Naive thymus-derived CD4-positive, alpha-beta T cell (primary cell): ENCODE measurements around the gene RGS9. TPM values are rescaled to one million over a fixed set of nuclear protein-coding genes. Genes with fewer than 3 reads are reported as not detected.

Experiments
- ATAC-seq: fragments of 150-1000 bp; cut with Tn5 transposase; 2 replicates; pipeline ENCODE4 v1.10.0; 2021; ENCODE audit warnings: mild to moderate bottlenecking, moderate library complexity
- CTCF ChIA-PET: fragments of 350-600 bp; sonication (Branson Sonifier 250); formaldehyde crosslinking; loops from one replicate; lab custom pipeline; 2021; ENCODE audit warnings: antibody characterized with exemption; lab: Charles Lee
- POLR2A ChIA-PET: fragments of 350-600 bp; sonication (Branson Sonifier 250); formaldehyde crosslinking; loops from one replicate; lab custom pipeline; 2021; ENCODE audit warnings: antibody characterized with exemption, inconsistent platforms; lab: Charles Lee
- DNase-seq, 9 donors: peaks; one replicate each; pipeline versions ENCODE4 v3.0.0 to v3.0.0-alpha.2; 2020 to 2022; ENCODE audit warnings: mixed read lengths in 1 of 9
- H3K27ac ChIP-seq: one replicate; pipeline ENCODE4 v1.7.0; 2013; ENCODE audit warnings: mild to moderate bottlenecking, low read depth, low read length, moderate library complexity
- H3K27me3 ChIP-seq, 2 donors: one replicate each; pipeline ENCODE4 v1.7.0; 2013; ENCODE audit warnings: low read length in 2 of 2, mild to moderate bottlenecking in 2 of 2, moderate library complexity in 2 of 2; ENCODE audit not compliant: control insufficient read depth in 2 of 2, insufficient read depth in 2 of 2
- H3K36me3 ChIP-seq, 3 experiments: 1 replicate in 2 of 3; 2 replicates in 1 of 3; pipeline ENCODE4 v1.7.0; 2013; ENCODE audit warnings: low read length in 3 of 3, mild to moderate bottlenecking in 3 of 3, moderate library complexity in 1 of 3; ENCODE audit not compliant: insufficient read depth in 3 of 3, control insufficient read depth in 2 of 3
- H3K4me1 ChIP-seq, 2 donors: one replicate each; pipeline ENCODE4 v1.7.0; 2013; ENCODE audit warnings: low read length in 2 of 2, mild to moderate bottlenecking in 2 of 2, moderate library complexity in 1 of 2; ENCODE audit not compliant: control insufficient read depth in 2 of 2, insufficient read depth in 2 of 2
- H3K4me3 ChIP-seq: 2 replicates; pipeline ENCODE4 v1.7.0; 2013; ENCODE audit warnings: mild to moderate bottlenecking, low read length
- H3K9me3 ChIP-seq, 3 experiments: 1 replicate in 2 of 3; 2 replicates in 1 of 3; pipeline ENCODE4 v1.7.0; 2013; ENCODE audit warnings: low read length in 3 of 3; ENCODE audit not compliant: control insufficient read depth in 2 of 3
- H3K27ac Mint-ChIP-seq, 9 donors: one replicate each; pipeline ENCODE4 v1.8.0; 2020 to 2022; ENCODE audit warnings: mixed read lengths in 9 of 9, mild to moderate bottlenecking in 8 of 9, moderate library complexity in 5 of 9, inconsistent platforms in 2 of 9
- H3K27me3 Mint-ChIP-seq, 5 donors: one replicate each; pipeline ENCODE4 v1.8.0; 2021 to 2022; ENCODE audit warnings: mixed read lengths in 5 of 5, mild to moderate bottlenecking in 1 of 5
- H3K36me3 Mint-ChIP-seq, 5 donors: one replicate each; pipeline ENCODE4 v1.8.0; 2020 to 2022; ENCODE audit warnings: mixed read lengths in 5 of 5, mild to moderate bottlenecking in 3 of 5, inconsistent platforms in 1 of 5
- H3K4me1 Mint-ChIP-seq, 7 donors: one replicate each; pipeline ENCODE4 v1.8.0; 2020 to 2022; ENCODE audit warnings: mixed read lengths in 7 of 7, mild to moderate bottlenecking in 3 of 7, inconsistent platforms in 1 of 7
- H3K4me3 Mint-ChIP-seq, 10 donors: one replicate each; pipeline ENCODE4 v1.8.0; 2020 to 2022; ENCODE audit warnings: mild to moderate bottlenecking in 10 of 10, mixed read lengths in 10 of 10, moderate library complexity in 6 of 10, inconsistent platforms in 2 of 10
- H3K9me3 Mint-ChIP-seq, 11 donors: one replicate each; pipeline ENCODE4 v1.8.0; 2020 to 2022; ENCODE audit warnings: mixed read lengths in 11 of 11, mild to moderate bottlenecking in 4 of 11, inconsistent platforms in 1 of 11, moderate library complexity in 1 of 11
- intact Hi-C, 2 donors: fragments of 100-400 bp; cut with micrococcal nuclease; formaldehyde crosslinking; loops; one replicate each; pipeline ENCODE4 v1.15.1; 2023
- polyA plus RNA-seq, 2 donors: library from polyadenylated mRNA; unstranded; fragments of 300-500 nt; fragmentation: Illumina TruSeq; gene quantifications; one replicate each; pipeline ENCODE4 v1.2.3, GENCODE V29; 2021
- total RNA-seq, 6 experiments: library from RNA in 5 of 6; stranded (reverse) in 5 of 6; gene quantifications; 1 replicate in 5 of 6; 2 replicates in 1 of 6; pipeline ENCODE4 v1.2.3 and lab custom pipeline; 2021 to 2026

The RGS9 gene
- total and polyA plus RNA-seq, 7 experiments from 2014 or later, result 0.32 to 3.9 (median 0.81) TPM; not detected in 2

GRCh38 chr17:65101371-65101770 is 35.8 kb upstream of the RGS9 start:
- H3K27me3 ChIP-seq, result no peaks in the 10 kb centered on the region
- peak overlapping the region in 4 of 9 donors; percentile 53 to 80 (median 63) for H3K27ac Mint-ChIP-seq
- peaks cover 0 to 2% (median 0%) of the 10 kb centered on the region in 5 donors for H3K36me3 Mint-ChIP-seq
- ChIA-PET POLR2A (interaction anchor here (0.8 to 2.8 kb wide), 2 partner anchors 44 to 140 kb away, joined by 3 to 12 read pairs; partner anchors contain the start of gene GNA13), CTCF (interaction anchor here (0.6 to 2.9 kb wide), 5 partner anchors 9 to 139 kb away, joined by 3 to 25 read pairs (median 3); no protein-coding TSS in a partner anchor)
- H3K4me3 Mint-ChIP-seq, result peak overlapping the region; percentile 74 to 92 (median 84)
- ATAC-seq (no peak), DNase-seq (no peak)
- intact Hi-C loops, result loop anchor here (2.0 to 5.0 kb wide), 6 partner anchors 36 to 324 kb away; partner anchors contain the start of gene RGS9 (in 1 of the 2)
- peaks cover 0 to 14% (median 0%) of the 10 kb centered on the region in 5 donors for H3K27me3 Mint-ChIP-seq
- peaks cover 6 to 10% of the 10 kb centered on the region in 2 donors for H3K4me1 ChIP-seq
- no peak overlapping the region for H3K4me3 ChIP-seq
- peaks cover 1 to 18% (median 14%) of the 10 kb centered on the region in 7 donors for H3K4me1 Mint-ChIP-seq
- H3K9me3 Mint-ChIP-seq, result no peaks in the 10 kb centered on the region
- no peak overlapping the region for H3K27ac ChIP-seq
- H3K9me3 ChIP-seq, result no peaks in the 10 kb centered on the region
- no peaks in the 10 kb centered on the region for H3K36me3 ChIP-seq

- Mint-ChIP-seq H3K27ac (no peak overlapping the region), H3K4me3 (no peak overlapping the region), H3K27me3 (peaks cover 0 to 20% (median 0%) of the 10 kb centered on the region in 5 donors), H3K36me3 (no peaks in the 10 kb centered on the region), H3K9me3 (no peaks in the 10 kb centered on the region), H3K4me1 (peaks cover 0 to 18% (median 12%) of the 10 kb centered on the region in 7 donors)
- POLR2A ChIA-PET, result no interaction called here
- intact Hi-C loops, result loop anchor here (5.0 kb wide), 4 partner anchors 35 to 325 kb away; partner anchors contain the start of gene RGS9 (in 1 of the 2)
- Histone ChIP-seq H3K27me3 (no peaks in the 10 kb centered on the region), H3K27ac (no peak overlapping the region), H3K4me1 (peaks cover 6 to 10% of the 10 kb centered on the region in 2 donors), H3K9me3 (no peaks in the 10 kb centered on the region), H3K4me3 (no peak overlapping the region), H3K36me3 (no peaks in the 10 kb centered on the region)
- ATAC-seq (no peak), DNase-seq (no peak)
- CTCF ChIA-PET, result no interaction called here
Observed at GRCh38 chr17:65102235-65102634, 34.9 kb upstream of the RGS9 start.

- no peak for ATAC-seq
- Histone ChIP-seq H3K9me3 (no peaks in the 10 kb centered on the region), H3K27ac (no peak overlapping the region), H3K4me1 (peaks cover 6 to 10% of the 10 kb centered on the region in 2 donors), H3K27me3 (no peaks in the 10 kb centered on the region), H3K4me3 (no peak overlapping the region), H3K36me3 (no peaks in the 10 kb centered on the region)
- ChIA-PET POLR2A (no interaction called here), CTCF (no interaction called here)
- Mint-ChIP-seq H3K36me3 (no peaks in the 10 kb centered on the region), H3K4me3 (no peak overlapping the region), H3K27ac (peak overlapping the region in 1 of 9 donors; percentile 11), H3K27me3 (peaks cover 0 to 24% (median 0%) of the 10 kb centered on the region in 5 donors), H3K4me1 (peaks cover 0 to 18% (median 12%) of the 10 kb centered on the region in 7 donors), H3K9me3 (no peaks in the 10 kb centered on the region)
- DNase-seq, result no peak
- intact Hi-C loops, result loop anchor here (5.0 kb wide), 4 partner anchors 35 to 325 kb away; partner anchors contain the start of gene RGS9 (in 1 of the 2)
Observed at GRCh38 chr17:65102788-65103187, 34.4 kb upstream of the RGS9 start.

DNA sequence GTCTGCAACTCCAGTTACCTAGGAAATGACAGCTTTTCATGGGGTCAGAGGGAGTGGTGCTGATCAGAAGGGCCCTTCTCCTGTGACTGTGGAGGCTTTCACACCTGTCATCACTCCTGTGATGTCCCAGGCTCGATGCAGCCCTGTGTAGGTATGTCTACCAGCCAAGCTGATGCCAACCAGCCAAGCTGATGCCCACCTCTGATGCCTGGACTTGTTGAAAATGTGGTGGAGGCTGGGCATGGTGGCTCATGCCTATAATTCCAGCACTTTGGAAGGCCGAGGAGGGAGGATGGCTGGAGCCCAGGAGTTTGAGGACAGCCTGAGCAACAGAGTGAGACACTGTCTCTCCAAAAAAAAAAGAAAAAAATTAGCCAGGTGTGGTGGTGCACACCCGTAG is 33.7 kb upstream of the RGS9 start:
- intact Hi-C loops, result loop anchor here (5.0 kb wide), 4 partner anchors 34 to 326 kb away; partner anchors contain the start of gene RGS9 (in 1 of the 2)
- ChIA-PET POLR2A (no interaction called here), CTCF (no interaction called here)
- no peaks in the 10 kb centered on the region for H3K27me3 ChIP-seq
- no peaks in the 10 kb centered on the region for H3K36me3 Mint-ChIP-seq
- no peak overlapping the region for H3K4me3 Mint-ChIP-seq
- H3K9me3 ChIP-seq, result no peaks in the 10 kb centered on the region
- no peak for ATAC-seq
- no peaks in the 10 kb centered on the region for H3K36me3 ChIP-seq
- DNase-seq, result no peak
- peaks cover 0 to 29% (median 0%) of the 10 kb centered on the region in 5 donors for H3K27me3 Mint-ChIP-seq
- peaks cover 0 to 18% (median 12%) of the 10 kb centered on the region in 7 donors for H3K4me1 Mint-ChIP-seq
- no peak overlapping the region for H3K27ac ChIP-seq
- H3K9me3 Mint-ChIP-seq, result no peaks in the 10 kb centered on the region
- H3K4me3 ChIP-seq, result no peak overlapping the region
- H3K27ac Mint-ChIP-seq, result no peak overlapping the region
- peaks cover 6 to 10% of the 10 kb centered on the region in 2 donors for H3K4me1 ChIP-seq

DNA sequence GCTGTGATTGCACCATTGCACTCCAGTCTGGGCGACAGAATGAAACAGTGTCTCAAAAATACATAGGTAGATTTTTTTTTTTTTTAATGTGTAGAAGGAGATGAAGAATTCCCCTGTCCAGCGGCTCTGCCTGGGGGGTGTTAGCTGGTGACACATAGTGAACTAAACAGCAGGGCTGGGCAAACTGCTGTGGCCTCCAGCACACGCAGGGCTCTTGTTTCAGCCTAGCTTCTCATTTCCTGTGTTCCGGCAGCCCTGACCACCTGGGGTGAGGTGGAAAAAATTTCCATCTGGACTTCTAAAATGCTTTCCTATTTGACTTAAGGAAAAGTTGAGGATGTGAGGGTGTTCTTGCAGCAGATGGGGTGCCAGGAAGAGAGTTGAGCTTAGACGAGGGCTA is 33.3 kb upstream of the RGS9 start:
- Mint-ChIP-seq H3K36me3 (no peaks in the 10 kb centered on the region), H3K27me3 (peaks cover 0 to 32% (median 0%) of the 10 kb centered on the region in 5 donors), H3K4me3 (no peak overlapping the region), H3K4me1 (peaks cover 0 to 18% (median 12%) of the 10 kb centered on the region in 7 donors), H3K9me3 (no peaks in the 10 kb centered on the region), H3K27ac (no peak overlapping the region)
- intact Hi-C loops, result loop anchor here (5.0 kb wide), 4 partner anchors 33 to 327 kb away; partner anchors contain the start of gene RGS9 (in 1 of the 2)
- ChIA-PET POLR2A (no interaction called here), CTCF (interaction anchor here (0.9 kb wide), 1 partner anchor 16 kb away, joined by 3 read pairs; no protein-coding TSS in a partner anchor)
- ATAC-seq (no peak), DNase-seq (no peak)
- H3K36me3 ChIP-seq, result no peaks in the 10 kb centered on the region
- no peaks in the 10 kb centered on the region for H3K9me3 ChIP-seq
- H3K4me1 ChIP-seq, result peaks cover 6 to 10% of the 10 kb centered on the region in 2 donors
- H3K27ac ChIP-seq, result no peak overlapping the region
- H3K4me3 ChIP-seq, result no peak overlapping the region
- no peaks in the 10 kb centered on the region for H3K27me3 ChIP-seq

- CTCF ChIA-PET, result interaction anchor here (0.9 kb wide), 1 partner anchor 17 kb away, joined by 3 read pairs; no protein-coding TSS in a partner anchor
- Mint-ChIP-seq H3K27me3 (peaks cover 0 to 38% (median 0%) of the 10 kb centered on the region in 5 donors), H3K27ac (no peak overlapping the region), H3K9me3 (peaks cover 0 to 4% (median 0%) of the 10 kb centered on the region in 11 donors), H3K4me3 (no peak overlapping the region), H3K4me1 (peaks cover 0 to 13% (median 10%) of the 10 kb centered on the region in 7 donors), H3K36me3 (no peaks in the 10 kb centered on the region)
- Histone ChIP-seq H3K4me3 (no peak overlapping the region), H3K9me3 (no peaks in the 10 kb centered on the region), H3K36me3 (no peaks in the 10 kb centered on the region), H3K27me3 (no peaks in the 10 kb centered on the region), H3K4me1 (peaks cover 6 to 10% of the 10 kb centered on the region in 2 donors), H3K27ac (no peak overlapping the region)
- intact Hi-C loops, result loop anchor here (5.0 kb wide), 4 partner anchors 33 to 327 kb away; partner anchors contain the start of gene RGS9 (in 1 of the 2)
- no peak for ATAC-seq
- POLR2A ChIA-PET, result no interaction called here
- DNase-seq, result no peak
Observed at GRCh38 chr17:65104541-65104940, 32.6 kb upstream of the RGS9 start.
